Measurements from ENCODE around the gene ANP32B. TPM values are rescaled to one million over a fixed set of nuclear protein-coding genes. Genes with fewer than 3 reads are reported as not detected.

The ANP32B gene
- total and polyA plus RNA-seq, 2 experiments from 2014 or later, result 15.4 to 64.3 TPM

DNA sequence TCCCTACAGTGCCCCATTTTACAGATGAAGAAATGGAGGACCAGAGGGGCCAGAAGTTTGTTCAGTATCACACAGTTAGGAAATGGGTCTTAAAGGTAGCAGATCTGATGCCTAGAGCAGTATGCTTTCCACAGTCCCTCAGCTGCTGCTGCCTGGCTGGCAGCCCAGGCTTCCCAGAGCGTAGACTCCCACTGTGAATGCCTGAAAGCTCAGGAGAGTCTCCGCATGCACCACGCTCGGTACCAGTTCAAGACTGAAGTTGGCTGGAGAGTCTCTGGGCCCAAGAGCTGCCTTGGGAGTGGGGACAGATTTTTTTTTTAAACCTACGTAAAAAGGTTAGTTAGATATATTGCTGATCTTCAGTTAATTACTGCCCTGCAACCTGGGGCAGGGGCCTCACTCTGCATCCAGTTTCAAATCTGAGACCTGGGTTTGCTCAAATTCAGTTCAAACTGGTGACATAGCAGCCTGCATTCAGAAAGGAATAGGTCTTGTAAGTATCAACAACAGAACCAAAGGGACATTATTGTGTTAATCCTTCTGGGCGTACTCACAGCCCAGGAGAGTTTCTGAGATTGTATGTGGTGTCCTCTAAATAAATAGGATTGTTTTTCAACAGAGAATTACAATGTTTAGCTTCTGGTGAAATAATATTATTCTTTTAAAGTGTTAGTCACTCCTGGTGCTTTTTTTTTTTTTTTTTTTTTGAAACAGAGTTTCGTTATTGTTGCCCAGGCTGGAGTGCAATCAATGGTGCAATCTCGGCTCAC is 81.7 kb downstream of the ANP32B start:
- Histone ChIP-seq H3K27ac (no peak overlapping the region), H3K4me1 (ENCODE audit: insufficient read depth) (no peaks in the 10 kb centered on the region), H4K20me1 (ENCODE audit: insufficient read depth, poor library complexity, severe bottlenecking) (no peaks in the 10 kb centered on the region), H3K4me3 (no peak overlapping the region), H3K79me2 (peaks cover 46% of the 10 kb centered on the region), H2AFZ (no peak overlapping the region), H3K27me3 (no peaks in the 10 kb centered on the region), H3K9me3 (ENCODE audit: low read depth) (no peaks in the 10 kb centered on the region), H3K4me2 (no peak overlapping the region), H3K9me2 (replicated peaks; ENCODE audit: insufficient read depth) (no peaks in the 10 kb centered on the region), H3K36me3 (replicated peaks; ENCODE audit: insufficient read depth, low read depth) (no peaks in the 10 kb centered on the region)
- DNase-seq (ENCODE audit: low spot score), result no peak
- 90% methylated on average over 8 of the region's 8 CpGs for WGBS (ENCODE audit: low lambda C conversion rate, missing lambda C conversion rate)
- TF ChIP-seq EZH2 (IDR thresholded peaks at IDR 0.05; ENCODE audit: borderline replicate concordance), result no peak
- TF ChIP-seq EZH2phosphoT487 (IDR thresholded peaks at IDR 0.05; ENCODE audit: low read depth, severe bottlenecking, unreplicated experiment), result no peak
- TF ChIP-seq, protein P1, sequence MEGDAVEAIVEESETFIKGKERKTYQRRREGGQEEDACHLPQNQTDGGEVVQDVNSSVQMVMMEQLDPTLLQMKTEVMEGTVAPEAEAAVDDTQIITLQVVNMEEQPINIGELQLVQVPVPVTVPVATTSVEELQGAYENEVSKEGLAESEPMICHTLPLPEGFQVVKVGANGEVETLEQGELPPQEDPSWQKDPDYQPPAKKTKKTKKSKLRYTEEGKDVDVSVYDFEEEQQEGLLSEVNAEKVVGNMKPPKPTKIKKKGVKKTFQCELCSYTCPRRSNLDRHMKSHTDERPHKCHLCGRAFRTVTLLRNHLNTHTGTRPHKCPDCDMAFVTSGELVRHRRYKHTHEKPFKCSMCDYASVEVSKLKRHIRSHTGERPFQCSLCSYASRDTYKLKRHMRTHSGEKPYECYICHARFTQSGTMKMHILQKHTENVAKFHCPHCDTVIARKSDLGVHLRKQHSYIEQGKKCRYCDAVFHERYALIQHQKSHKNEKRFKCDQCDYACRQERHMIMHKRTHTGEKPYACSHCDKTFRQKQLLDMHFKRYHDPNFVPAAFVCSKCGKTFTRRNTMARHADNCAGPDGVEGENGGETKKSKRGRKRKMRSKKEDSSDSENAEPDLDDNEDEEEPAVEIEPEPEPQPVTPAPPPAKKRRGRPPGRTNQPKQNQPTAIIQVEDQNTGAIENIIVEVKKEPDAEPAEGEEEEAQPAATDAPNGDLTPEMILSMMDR (IDR thresholded peaks at IDR 0.05; ENCODE audit: poor library complexity), result no peak

Small RNAs within 50 kb of the gene (small RNA-seq; reads per million reads assigned to genes)
- gene RNU6-918P, result not detected

Other genes with a start within 250 kb of the ANP32B start
- gene FOXE1, start 130.1 kb upstream of the ANP32B start, total RNA-seq, result 0.67 and 0.88 TPM in 2 replicates
- gene FOXE1, start 130.1 kb upstream of the ANP32B start, polyA plus RNA-seq, result 0.99 and 3.7 TPM in 2 replicates
- 17.9 and 22.6 TPM in 2 replicates for gene TRMO, start 60.8 kb upstream of the ANP32B start, total RNA-seq
- 10.3 and 10.8 TPM in 2 replicates for gene TRMO, start 60.8 kb upstream of the ANP32B start, polyA plus RNA-seq
- not detected in 2 replicates for gene HEMGN, start 45.2 kb upstream of the ANP32B start, total RNA-seq
- not detected in 2 replicates for gene HEMGN, start 45.2 kb upstream of the ANP32B start, polyA plus RNA-seq
- gene NANS, start 73.4 kb downstream of the ANP32B start, total RNA-seq, result 62.9 and 65.5 TPM in 2 replicates
- 88.8 and 116 TPM in 2 replicates for gene NANS, start 73.4 kb downstream of the ANP32B start, polyA plus RNA-seq
- 10.0 and 12.2 TPM in 2 replicates for gene TRIM14, start 135.9 kb downstream of the ANP32B start, total RNA-seq
- 7.4 and 8.1 TPM in 2 replicates for gene TRIM14, start 135.9 kb downstream of the ANP32B start, polyA plus RNA-seq
- gene CORO2A, start 209.3 kb downstream of the ANP32B start, total RNA-seq, result 24.6 and 27.1 TPM in 2 replicates
- 11.7 and 12.8 TPM in 2 replicates for gene CORO2A, start 209.3 kb downstream of the ANP32B start, polyA plus RNA-seq

Data from hepatocyte (in vitro differentiated cells).